Muscle layer of duodenum (tissue), 2 donors: Measurements from ENCODE around the gene GPRIN3.

Experiments used
- H3K27ac ChIP-seq: one replicate; pipeline ENCODE4 v1.7.0; 2013; ENCODE audit warnings: mild to moderate bottlenecking, low read length
- H3K27me3 ChIP-seq: one replicate; pipeline ENCODE4 v1.7.0; 2013; ENCODE audit warnings: low read depth, mild to moderate bottlenecking, control low read depth, low read length
- H3K36me3 ChIP-seq, 2 donors: one replicate each; pipeline ENCODE4 v1.7.0; 2013; ENCODE audit warnings: low read length in 2 of 2, control low read depth in 1 of 2, mild to moderate bottlenecking in 1 of 2; ENCODE audit not compliant: insufficient read depth in 2 of 2, control insufficient read depth in 1 of 2
- H3K4me1 ChIP-seq, 2 donors: one replicate each; pipeline ENCODE4 v1.7.0; 2013; ENCODE audit warnings: low read length in 2 of 2, mild to moderate bottlenecking in 2 of 2, control low read depth in 1 of 2, moderate library complexity in 1 of 2; ENCODE audit not compliant: insufficient read depth in 2 of 2, control insufficient read depth in 1 of 2
- H3K4me3 ChIP-seq, 2 donors: one replicate each; pipeline ENCODE4 v1.7.0; 2013; ENCODE audit warnings: low read length in 2 of 2, low read depth in 1 of 2, mild to moderate bottlenecking in 1 of 2
- H3K9me3 ChIP-seq, 2 donors: one replicate each; pipeline ENCODE4 v1.7.0; 2013; ENCODE audit warnings: low read length in 2 of 2, control low read depth in 1 of 2, mild to moderate bottlenecking in 1 of 2; ENCODE audit not compliant: control insufficient read depth in 1 of 2
- donor health status: healthy.

The GPRIN3 gene

GRCh38 chr4:89270792-89271191, 36.8 kb downstream of the GPRIN3 start:
- Histone ChIP-seq H3K4me1 (no peaks in the 10 kb centered on the region), H3K9me3 (no peaks in the 10 kb centered on the region), H3K27me3 (no peaks in the 10 kb centered on the region), H3K4me3 (no peak overlapping the region), H3K36me3 (no peaks in the 10 kb centered on the region), H3K27ac (no peak overlapping the region)

- Histone ChIP-seq H3K27ac (no peak overlapping the region), H3K4me3 (no peak overlapping the region), H3K9me3 (no peaks in the 10 kb centered on the region), H3K27me3 (no peaks in the 10 kb centered on the region), H3K36me3 (no peaks in the 10 kb centered on the region), H3K4me1 (no peaks in the 10 kb centered on the region)
Observed at GRCh38 chr4:89269121-89269666, 38.4 kb downstream of the GPRIN3 start.

- no peak overlapping the region for H3K27ac ChIP-seq
- H3K4me1 ChIP-seq = no peaks in the 10 kb centered on the region
- no peaks in the 10 kb centered on the region for H3K36me3 ChIP-seq
- no peak overlapping the region for H3K4me3 ChIP-seq
- H3K27me3 ChIP-seq = no peaks in the 10 kb centered on the region
- no peaks in the 10 kb centered on the region for H3K9me3 ChIP-seq
Observed at GRCh38 chr4:89268679-89269078, 38.9 kb downstream of the GPRIN3 start.

GRCh38 chr4:89267846-89268245, 39.8 kb downstream of the GPRIN3 start:
- Histone ChIP-seq H3K27ac (no peak overlapping the region), H3K4me3 (no peak overlapping the region), H3K9me3 (no peaks in the 10 kb centered on the region), H3K4me1 (no peaks in the 10 kb centered on the region), H3K27me3 (no peaks in the 10 kb centered on the region), H3K36me3 (no peaks in the 10 kb centered on the region)

GRCh38 chr4:89267392-89267791, 40.2 kb downstream of the GPRIN3 start:
- no peak overlapping the region for H3K4me3 ChIP-seq
- H3K36me3 ChIP-seq = no peaks in the 10 kb centered on the region
- H3K27me3 ChIP-seq = no peaks in the 10 kb centered on the region
- H3K27ac ChIP-seq = no peak overlapping the region
- no peaks in the 10 kb centered on the region for H3K4me1 ChIP-seq
- H3K9me3 ChIP-seq = no peaks in the 10 kb centered on the region

- Histone ChIP-seq H3K27ac (no peak overlapping the region), H3K27me3 (no peaks in the 10 kb centered on the region), H3K36me3 (no peaks in the 10 kb centered on the region), H3K9me3 (no peaks in the 10 kb centered on the region), H3K4me1 (no peaks in the 10 kb centered on the region), H3K4me3 (no peak overlapping the region)
Observed at GRCh38 chr4:89266128-89266527, 41.5 kb downstream of the GPRIN3 start.

- Histone ChIP-seq H3K27ac (no peak overlapping the region), H3K4me1 (no peaks in the 10 kb centered on the region), H3K36me3 (no peaks in the 10 kb centered on the region), H3K27me3 (no peaks in the 10 kb centered on the region), H3K4me3 (no peak overlapping the region), H3K9me3 (no peaks in the 10 kb centered on the region)
Observed at GRCh38 chr4:89263265-89263664, 44.3 kb downstream of the GPRIN3 start.

GRCh38 chr4:89259301-89260028, 48.1 kb downstream of the GPRIN3 start:
- Histone ChIP-seq H3K36me3 (no peaks in the 10 kb centered on the region), H3K27me3 (no peaks in the 10 kb centered on the region), H3K4me3 (no peak overlapping the region), H3K4me1 (peaks cover 0 to 4% of the 10 kb centered on the region in 2 donors), H3K9me3 (no peaks in the 10 kb centered on the region), H3K27ac (no peak overlapping the region)

GRCh38 chr4:89258506-89258905, 49.1 kb downstream of the GPRIN3 start:
- H3K27me3 ChIP-seq = no peaks in the 10 kb centered on the region
- no peak overlapping the region for H3K27ac ChIP-seq
- no peaks in the 10 kb centered on the region for H3K9me3 ChIP-seq
- no peaks in the 10 kb centered on the region for H3K36me3 ChIP-seq
- H3K4me3 ChIP-seq = no peak overlapping the region
- peaks cover 0 to 4% of the 10 kb centered on the region in 2 donors for H3K4me1 ChIP-seq

- H3K4me3 ChIP-seq = no peak overlapping the region
- H3K27me3 ChIP-seq = no peaks in the 10 kb centered on the region
- H3K9me3 ChIP-seq = no peaks in the 10 kb centered on the region
- H3K27ac ChIP-seq = no peak overlapping the region
- peaks cover 0 to 4% of the 10 kb centered on the region in 2 donors for H3K4me1 ChIP-seq
- no peaks in the 10 kb centered on the region for H3K36me3 ChIP-seq
Observed at GRCh38 chr4:89257376-89257775, 50.2 kb downstream of the GPRIN3 start.

- no peaks in the 10 kb centered on the region for H3K36me3 ChIP-seq
- H3K4me1 ChIP-seq = peaks cover 0 to 4% of the 10 kb centered on the region in 2 donors
Observed at GRCh38 chr4:89256203-89256800, 51.3 kb downstream of the GPRIN3 start.

More at GRCh38 chr4:89256203-89256800, 51.3 kb downstream of the GPRIN3 start:
- no peaks in the 10 kb centered on the region for H3K9me3 ChIP-seq
- H3K4me3 ChIP-seq = no peak overlapping the region
- no peaks in the 10 kb centered on the region for H3K27me3 ChIP-seq
- H3K27ac ChIP-seq = no peak overlapping the region
